Body of pancreas (tissue), 4 donors: ENCODE data around the gene FOXL1. TPM values are rescaled to one million over a fixed set of nuclear protein-coding genes. Genes with fewer than 3 reads are reported as not detected.

Experiments
- ATAC-seq: fragments of 150-250 bp; one replicate; pipeline ENCODE4 v1.9.1; 2016
- DNase-seq, 4 donors: peaks; one replicate each; pipeline ENCODE4 v3.0.0-alpha.2; 2019
- H3K27ac ChIP-seq, 4 donors: fragments of 200-600 bp; sonication (generic); 1 replicate in 3 of 4; 2 replicates in 1 of 4; pipeline versions ENCODE4 v1.5.1 to v1.6.1; 2016 to 2019; ENCODE audit warnings: mild to moderate bottlenecking in 1 of 4, mixed read lengths in 1 of 4, moderate library complexity in 1 of 4
- H3K27me3 ChIP-seq, 2 donors: fragments of 200-600 bp; sonication (generic); one replicate each; pipeline ENCODE4 v1.6.0; 2016; ENCODE audit warnings: mild to moderate bottlenecking in 1 of 2
- H3K36me3 ChIP-seq, 2 donors: fragments of 200-600 bp; sonication (generic); replicated peaks in 1 of 2; 2 replicates each; pipeline ENCODE4 v1.5.1; 2016; ENCODE audit warnings: low read depth in 2 of 2; ENCODE audit not compliant: insufficient read depth in 1 of 2
- H3K4me1 ChIP-seq: fragments of 200-600 bp; sonication (generic); one replicate; pipeline ENCODE4 v1.6.0; 2016
- H3K4me3 ChIP-seq, 2 donors: fragments of 200-600 bp; sonication (generic); 1 replicate in 1 of 2; 2 replicates in 1 of 2; pipeline ENCODE4 v1.5.1; 2016 to 2019
- H3K9me3 ChIP-seq, 3 donors: fragments of 200-600 bp; sonication (generic); 1 replicate in 2 of 3; 2 replicates in 1 of 3; pipeline ENCODE4 v1.5.1; 2016
- POLR2A ChIP-seq, 3 donors: fragments of 450-650 bp; IDR thresholded peaks; one replicate each; pipeline ENCODE4 v1.6.1; 2016; ENCODE audit warnings: antibody characterized with exemption in 3 of 3, mild to moderate bottlenecking in 2 of 3
- WGBS, 2 donors: methylation state at CpG; one replicate each; pipeline ENCODE4 v1.1.5; 2017; 5-methylcytosine and 5-hydroxymethylcytosine counted together
- intact Hi-C: fragments of 100-400 bp; cut with DNase I; formaldehyde crosslinking; loops from one replicate; pipeline ENCODE4 v1.15.1; 2023
- total RNA-seq, 2 donors: library from RNA; depleted of rRNA; stranded (reverse); fragments of >200 nt; gene quantifications; one replicate each; pipeline ENCODE4 v1.1.0, GENCODE V29; 2016
- TF ChIP-seq, protein P1 (sequence below), 7 experiments: fragments of 450-650 bp in 4 of 7; fragments of 200-600 bp in 3 of 7; sonication (generic) in 3 of 7; IDR thresholded peaks; one replicate each; pipeline ENCODE4 v1.5.1; 2016 to 2019; ENCODE audit warnings: antibody characterized with exemption in 7 of 7

The FOXL1 gene
- total RNA-seq, 2 donors from 2014 or later = 0.52 TPM; not detected in 1

GRCh38 chr16:86572041-86572521 lies 6.3 kb upstream of the FOXL1 start:
- peaks cover 22% of the 10 kb centered on the region for H3K4me1 ChIP-seq
- no peak for DNase-seq
- no peak for ATAC-seq
- 25 to 39% methylated on average over 5 to 12 of the region's 12 CpGs for WGBS, 2 donors
- peaks cover 0 to 61% of the 10 kb centered on the region in 2 donors for H3K27me3 ChIP-seq
- no peaks in the 10 kb centered on the region for H3K36me3 ChIP-seq
- H3K9me3 ChIP-seq = no peaks in the 10 kb centered on the region
- H3K4me3 ChIP-seq = no peak overlapping the region
- H3K27ac ChIP-seq = no peak overlapping the region
- no peak for TF ChIP-seq POLR2A (IDR thresholded peaks at IDR 0.05)
- intact Hi-C loops = no loop called here

GRCh38 chr16:86572606-86573005 lies 5.7 kb upstream of the FOXL1 start:
- H3K27ac ChIP-seq = no peak overlapping the region
- no peaks in the 10 kb centered on the region for H3K9me3 ChIP-seq
- ATAC-seq (no peak), DNase-seq (no peak)
- peaks cover 17% of the 10 kb centered on the region for H3K4me1 ChIP-seq
- H3K4me3 ChIP-seq = no peak overlapping the region
- no peaks in the 10 kb centered on the region for H3K36me3 ChIP-seq
- TF ChIP-seq, protein P1, sequence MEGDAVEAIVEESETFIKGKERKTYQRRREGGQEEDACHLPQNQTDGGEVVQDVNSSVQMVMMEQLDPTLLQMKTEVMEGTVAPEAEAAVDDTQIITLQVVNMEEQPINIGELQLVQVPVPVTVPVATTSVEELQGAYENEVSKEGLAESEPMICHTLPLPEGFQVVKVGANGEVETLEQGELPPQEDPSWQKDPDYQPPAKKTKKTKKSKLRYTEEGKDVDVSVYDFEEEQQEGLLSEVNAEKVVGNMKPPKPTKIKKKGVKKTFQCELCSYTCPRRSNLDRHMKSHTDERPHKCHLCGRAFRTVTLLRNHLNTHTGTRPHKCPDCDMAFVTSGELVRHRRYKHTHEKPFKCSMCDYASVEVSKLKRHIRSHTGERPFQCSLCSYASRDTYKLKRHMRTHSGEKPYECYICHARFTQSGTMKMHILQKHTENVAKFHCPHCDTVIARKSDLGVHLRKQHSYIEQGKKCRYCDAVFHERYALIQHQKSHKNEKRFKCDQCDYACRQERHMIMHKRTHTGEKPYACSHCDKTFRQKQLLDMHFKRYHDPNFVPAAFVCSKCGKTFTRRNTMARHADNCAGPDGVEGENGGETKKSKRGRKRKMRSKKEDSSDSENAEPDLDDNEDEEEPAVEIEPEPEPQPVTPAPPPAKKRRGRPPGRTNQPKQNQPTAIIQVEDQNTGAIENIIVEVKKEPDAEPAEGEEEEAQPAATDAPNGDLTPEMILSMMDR (IDR thresholded peaks at IDR 0.05) = no peak
- TF ChIP-seq POLR2A (IDR thresholded peaks at IDR 0.05) = no peak
- WGBS, 2 donors = 30 to 31% methylated on average over 8 of the region's 8 CpGs
- peaks cover 0 to 61% of the 10 kb centered on the region in 2 donors for H3K27me3 ChIP-seq
- intact Hi-C loops = no loop called here

DNA sequence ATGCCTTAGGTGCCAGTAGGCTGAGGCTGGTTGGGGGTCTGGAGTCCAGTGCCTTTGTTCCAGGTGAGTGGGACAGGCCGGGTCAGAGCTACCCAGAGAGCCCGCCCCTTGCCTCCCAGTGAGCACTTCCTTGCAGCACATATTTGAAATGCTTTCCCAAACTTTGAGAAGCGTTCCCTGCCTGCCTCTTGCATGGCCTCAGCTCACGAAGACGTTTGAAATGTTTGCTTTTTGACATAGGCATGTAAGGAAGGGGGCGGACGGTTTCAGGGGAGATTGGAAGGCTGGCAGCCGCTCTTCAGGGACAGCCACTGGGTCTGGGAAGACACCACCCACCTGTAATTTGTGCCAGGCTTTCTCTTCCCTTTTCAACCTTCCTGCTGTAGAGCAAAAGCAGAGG lies 5.1 kb upstream of the FOXL1 start:
- no peak for DNase-seq
- H3K27ac ChIP-seq = no peak overlapping the region

DNA sequence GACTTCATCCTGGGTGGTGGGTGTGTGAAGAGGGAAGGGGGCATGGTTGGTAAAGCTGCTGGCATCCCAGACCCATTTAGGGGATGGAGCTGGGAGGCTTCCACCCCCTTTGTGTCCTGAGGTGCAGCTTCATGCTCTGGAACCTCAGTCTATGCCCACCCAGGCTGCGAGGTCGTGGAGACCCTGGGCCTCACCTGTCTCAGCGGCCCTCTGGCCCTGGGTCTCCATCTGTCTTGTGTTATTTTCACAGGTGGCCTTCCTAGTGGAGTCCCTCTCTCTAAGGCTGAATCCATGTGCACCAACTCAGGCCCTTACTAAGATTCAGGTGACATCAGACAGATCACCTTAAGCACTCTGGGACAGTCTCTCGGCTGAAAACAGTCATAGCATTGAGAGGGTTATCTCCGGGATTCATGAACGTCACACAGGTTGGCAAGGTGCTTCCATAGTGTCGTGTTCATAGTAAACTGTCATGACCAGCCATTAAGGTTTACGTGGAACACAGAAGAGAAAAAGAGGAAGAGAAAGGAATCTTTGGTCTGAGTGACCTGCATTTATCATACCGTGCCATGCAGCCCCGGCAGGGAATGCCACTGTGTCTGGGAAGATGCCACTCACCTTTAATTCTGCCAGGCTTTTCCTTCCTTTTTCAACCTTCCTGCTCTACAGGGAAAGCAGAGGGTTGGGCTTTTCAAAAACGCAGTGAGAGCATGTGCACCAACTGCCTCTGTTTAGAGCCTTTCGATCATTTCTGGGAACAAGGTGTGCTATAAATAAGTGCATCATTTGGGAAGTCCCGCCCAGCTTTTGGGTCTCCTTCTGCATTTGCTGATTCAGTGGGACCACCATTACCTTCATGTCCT lies 4.5 kb upstream of the FOXL1 start:
- intact Hi-C loops = no loop called here
- H3K27me3 ChIP-seq = peaks cover 0 to 59% of the 10 kb centered on the region in 2 donors
- H3K36me3 ChIP-seq = no peaks in the 10 kb centered on the region
- TF ChIP-seq POLR2A (IDR thresholded peaks at IDR 0.05) = no peak
- TF ChIP-seq, protein P1 (IDR thresholded peaks at IDR 0.05) = no peak
- H3K4me3 ChIP-seq = no peak overlapping the region
- peaks cover 19% of the 10 kb centered on the region for H3K4me1 ChIP-seq
- H3K27ac ChIP-seq = no peak overlapping the region
- DNase-seq (no peak), ATAC-seq (no peak)
- no peaks in the 10 kb centered on the region for H3K9me3 ChIP-seq
- WGBS, 2 donors = 29 to 30% methylated on average over 13 of the region's 13 CpGs

More for the DNA sequence above, 5.1 kb upstream of the FOXL1 start:
- H3K4me3 ChIP-seq = no peak overlapping the region
- ATAC-seq = no peak
- H3K9me3 ChIP-seq = no peaks in the 10 kb centered on the region
- WGBS, 2 donors = 24 to 34% methylated on average over 6 to 8 of the region's 8 CpGs
- H3K36me3 ChIP-seq = no peaks in the 10 kb centered on the region
- no peak for TF ChIP-seq POLR2A (IDR thresholded peaks at IDR 0.05)
- H3K4me1 ChIP-seq = peaks cover 14% of the 10 kb centered on the region
- intact Hi-C loops = no loop called here
- H3K27me3 ChIP-seq = peaks cover 0 to 57% of the 10 kb centered on the region in 2 donors

DNA sequence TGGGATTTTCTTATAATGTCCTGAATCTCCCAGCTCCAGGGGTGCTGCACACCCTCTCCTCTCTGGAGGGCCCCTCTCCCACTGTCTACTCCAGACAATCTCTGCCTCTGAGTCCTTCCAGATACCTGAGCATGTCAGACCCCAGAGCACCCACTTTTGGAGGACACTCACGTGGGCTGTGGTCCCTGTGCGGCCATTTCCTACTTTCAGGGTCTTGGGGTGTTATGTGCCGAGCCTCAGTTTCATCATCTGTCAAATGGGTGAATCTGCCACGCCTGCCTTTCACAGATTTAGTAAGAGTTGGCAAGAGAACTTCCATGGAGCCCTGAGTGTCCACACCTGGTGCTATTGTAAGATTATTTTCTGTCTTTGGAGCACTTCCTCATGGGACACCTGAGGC lies 3.7 kb upstream of the FOXL1 start:
- Histone ChIP-seq H3K4me1 (peaks cover 24% of the 10 kb centered on the region), H3K27ac (no peak overlapping the region), H3K4me3 (no peak overlapping the region), H3K27me3 (peaks cover 0 to 61% of the 10 kb centered on the region in 2 donors), H3K9me3 (no peaks in the 10 kb centered on the region), H3K36me3 (no peaks in the 10 kb centered on the region)
- TF ChIP-seq, protein P1 (IDR thresholded peaks at IDR 0.05) = no peak
- TF ChIP-seq POLR2A (IDR thresholded peaks at IDR 0.05) = no peak
- intact Hi-C loops = no loop called here
- DNase-seq (no peak), ATAC-seq (no peak)
- WGBS, 2 donors = 30 to 40% methylated on average over 4 of the region's 4 CpGs
